Stimulated activated memory B cell treated with anti-CD40 and anti-IgM and Interleukin-4, amounts not matched to agents 10 μg/mL and 1 μg/mL and 100 μg/mL, for 72 hours (primary cell): Measurements from ENCODE around the gene HSD17B2.

Source experiments
- ATAC-seq: fragments of 150-1000 bp; cut with Tn5 transposase; 2 replicates; pipeline ENCODE4 v1.10.0; 2021
- H3K27ac Mint-ChIP-seq: one replicate; pipeline ENCODE4 v1.8.0; 2022; ENCODE audit warnings: mild to moderate bottlenecking, mixed read lengths
- H3K27me3 Mint-ChIP-seq: one replicate; pipeline ENCODE4 v1.8.0; 2022; ENCODE audit warnings: mixed read lengths
- H3K36me3 Mint-ChIP-seq: one replicate; pipeline ENCODE4 v1.8.0; 2022; ENCODE audit warnings: mixed read lengths
- H3K4me1 Mint-ChIP-seq: one replicate; pipeline ENCODE4 v1.8.0; 2022; ENCODE audit warnings: mixed read lengths
- H3K4me3 Mint-ChIP-seq: one replicate; pipeline ENCODE4 v1.8.0; 2022; ENCODE audit warnings: mild to moderate bottlenecking, moderate library complexity, mixed read lengths
- H3K9me3 Mint-ChIP-seq: one replicate; pipeline ENCODE4 v1.8.0; 2022; ENCODE audit warnings: mixed read lengths

Gene HSD17B2

GRCh38 chr16:82051656-82052055 lies 16.6 kb downstream of the HSD17B2 start:
- H3K27me3 Mint-ChIP-seq: peaks cover 37% of the 10 kb centered on the region
- no peaks in the 10 kb centered on the region for H3K36me3 Mint-ChIP-seq
- no peaks in the 10 kb centered on the region for H3K4me1 Mint-ChIP-seq
- no peak overlapping the region for H3K4me3 Mint-ChIP-seq
- no peak for ATAC-seq
- H3K27ac Mint-ChIP-seq: no peak overlapping the region
- H3K9me3 Mint-ChIP-seq: no peaks in the 10 kb centered on the region

- no peaks in the 10 kb centered on the region for H3K9me3 Mint-ChIP-seq
- H3K27ac Mint-ChIP-seq: no peak overlapping the region
- peaks cover 29% of the 10 kb centered on the region for H3K27me3 Mint-ChIP-seq
- no peaks in the 10 kb centered on the region for H3K36me3 Mint-ChIP-seq
- no peaks in the 10 kb centered on the region for H3K4me1 Mint-ChIP-seq
- no peak for ATAC-seq
- no peak overlapping the region for H3K4me3 Mint-ChIP-seq
These were observed 20.1 kb downstream of the HSD17B2 start for GRCh38 chr16:82055117-82055516.

- no peaks in the 10 kb centered on the region for H3K36me3 Mint-ChIP-seq
- no peak overlapping the region for H3K4me3 Mint-ChIP-seq
- no peaks in the 10 kb centered on the region for H3K4me1 Mint-ChIP-seq
- H3K9me3 Mint-ChIP-seq: no peaks in the 10 kb centered on the region
- H3K27ac Mint-ChIP-seq: no peak overlapping the region
- peaks cover 37% of the 10 kb centered on the region for H3K27me3 Mint-ChIP-seq
- no peak for ATAC-seq
These were observed 20.9 kb downstream of the HSD17B2 start for GRCh38 chr16:82055728-82056549.

- no peak overlapping the region for H3K4me3 Mint-ChIP-seq
- H3K9me3 Mint-ChIP-seq: no peaks in the 10 kb centered on the region
- no peak overlapping the region for H3K27ac Mint-ChIP-seq
- peaks cover 39% of the 10 kb centered on the region for H3K27me3 Mint-ChIP-seq
- H3K36me3 Mint-ChIP-seq: no peaks in the 10 kb centered on the region
- ATAC-seq: no peak
- H3K4me1 Mint-ChIP-seq: no peaks in the 10 kb centered on the region
These were observed 21.5 kb downstream of the HSD17B2 start for GRCh38 chr16:82056550-82056896.

GRCh38 chr16:82059161-82059982 lies 24.3 kb downstream of the HSD17B2 start:
- no peak overlapping the region for H3K27ac Mint-ChIP-seq
- ATAC-seq: no peak
- no peak overlapping the region for H3K4me3 Mint-ChIP-seq
- peaks cover under 1% of the 10 kb centered on the region for H3K9me3 Mint-ChIP-seq
- no peaks in the 10 kb centered on the region for H3K36me3 Mint-ChIP-seq
- H3K4me1 Mint-ChIP-seq: no peaks in the 10 kb centered on the region
- H3K27me3 Mint-ChIP-seq: peaks cover 39% of the 10 kb centered on the region

- no peak for ATAC-seq
- Mint-ChIP-seq H3K27me3 (peaks cover 36% of the 10 kb centered on the region), H3K9me3 (peaks cover 2% of the 10 kb centered on the region), H3K36me3 (no peaks in the 10 kb centered on the region), H3K27ac (no peak overlapping the region), H3K4me1 (no peaks in the 10 kb centered on the region), H3K4me3 (no peak overlapping the region)
These were observed 24.9 kb downstream of the HSD17B2 start for GRCh38 chr16:82059983-82060421.

GRCh38 chr16:82061861-82062525 lies 26.9 kb downstream of the HSD17B2 start:
- Mint-ChIP-seq H3K9me3 (peaks cover 2% of the 10 kb centered on the region), H3K27ac (no peak overlapping the region), H3K4me3 (no peak overlapping the region), H3K36me3 (no peaks in the 10 kb centered on the region), H3K4me1 (no peaks in the 10 kb centered on the region), H3K27me3 (peaks cover 22% of the 10 kb centered on the region)
- no peak for ATAC-seq

- H3K27me3 Mint-ChIP-seq: peaks cover 24% of the 10 kb centered on the region
- peaks cover 2% of the 10 kb centered on the region for H3K9me3 Mint-ChIP-seq
- no peak overlapping the region for H3K27ac Mint-ChIP-seq
- H3K4me1 Mint-ChIP-seq: no peaks in the 10 kb centered on the region
- H3K4me3 Mint-ChIP-seq: no peak overlapping the region
- ATAC-seq: no peak
- no peaks in the 10 kb centered on the region for H3K36me3 Mint-ChIP-seq
These were observed 27.6 kb downstream of the HSD17B2 start for GRCh38 chr16:82062645-82063058.

GRCh38 chr16:82063456-82064082 lies 28.5 kb downstream of the HSD17B2 start:
- Mint-ChIP-seq H3K27ac (no peak overlapping the region), H3K9me3 (peaks cover 2% of the 10 kb centered on the region), H3K36me3 (no peaks in the 10 kb centered on the region), H3K4me3 (no peak overlapping the region), H3K27me3 (peaks cover 33% of the 10 kb centered on the region), H3K4me1 (no peaks in the 10 kb centered on the region)
- ATAC-seq: no peak

GRCh38 chr16:82067042-82067803 lies 32.2 kb downstream of the HSD17B2 start:
- Mint-ChIP-seq H3K9me3 (peaks cover 5% of the 10 kb centered on the region), H3K27ac (no peak overlapping the region), H3K4me1 (no peaks in the 10 kb centered on the region), H3K4me3 (no peak overlapping the region), H3K27me3 (peaks cover 42% of the 10 kb centered on the region), H3K36me3 (no peaks in the 10 kb centered on the region)
- no peak for ATAC-seq

- Mint-ChIP-seq H3K27me3 (peaks cover 43% of the 10 kb centered on the region), H3K36me3 (no peaks in the 10 kb centered on the region), H3K4me1 (no peaks in the 10 kb centered on the region), H3K4me3 (no peak overlapping the region), H3K27ac (no peak overlapping the region), H3K9me3 (peaks cover 5% of the 10 kb centered on the region)
- no peak for ATAC-seq
These were observed 32.8 kb downstream of the HSD17B2 start for GRCh38 chr16:82067804-82068325.

- Mint-ChIP-seq H3K27ac (no peak overlapping the region), H3K9me3 (peaks cover 6% of the 10 kb centered on the region), H3K27me3 (peaks cover 64% of the 10 kb centered on the region), H3K4me1 (no peaks in the 10 kb centered on the region), H3K36me3 (no peaks in the 10 kb centered on the region), H3K4me3 (no peak overlapping the region)
- ATAC-seq: no peak
These were observed 35.8 kb downstream of the HSD17B2 start for GRCh38 chr16:82070656-82071369.

GRCh38 chr16:82071421-82071820 lies 36.4 kb downstream of the HSD17B2 start:
- H3K27me3 Mint-ChIP-seq: peaks cover 64% of the 10 kb centered on the region
- H3K4me3 Mint-ChIP-seq: no peak overlapping the region
- ATAC-seq: no peak
- H3K4me1 Mint-ChIP-seq: no peaks in the 10 kb centered on the region
- H3K9me3 Mint-ChIP-seq: peaks cover 6% of the 10 kb centered on the region
- H3K27ac Mint-ChIP-seq: no peak overlapping the region
- no peaks in the 10 kb centered on the region for H3K36me3 Mint-ChIP-seq

- no peak overlapping the region for H3K4me3 Mint-ChIP-seq
- no peaks in the 10 kb centered on the region for H3K36me3 Mint-ChIP-seq
- ATAC-seq: no peak
- H3K27ac Mint-ChIP-seq: no peak overlapping the region
- peaks cover 9% of the 10 kb centered on the region for H3K9me3 Mint-ChIP-seq
- H3K4me1 Mint-ChIP-seq: no peaks in the 10 kb centered on the region
- peaks cover 64% of the 10 kb centered on the region for H3K27me3 Mint-ChIP-seq
These were observed 37.3 kb downstream of the HSD17B2 start for GRCh38 chr16:82072313-82072712.
